HFFc6 (cell line): ENCODE data around the gene CCDC174. TPM values are rescaled to one million over a fixed set of nuclear protein-coding genes. Genes with fewer than 3 reads are reported as not detected.

Experiments
- DNase-seq: peaks from one replicate; pipeline ENCODE4 v3.0.0-alpha.2; 2018
- H3K27ac Mint-ChIP-seq: 2 replicates; pipeline ENCODE4 v1.8.0; 2020; ENCODE audit warnings: mild to moderate bottlenecking, mixed read lengths
- H3K27me3 Mint-ChIP-seq: 2 replicates; pipeline ENCODE4 v1.8.0; 2021; ENCODE audit warnings: mild to moderate bottlenecking, moderate library complexity, mixed read lengths; ENCODE audit not compliant: insufficient read depth
- H3K36me3 Mint-ChIP-seq: 2 replicates; pipeline ENCODE4 v1.8.0; 2021; ENCODE audit warnings: low read depth, mixed read lengths
- H3K4me1 Mint-ChIP-seq: 2 replicates; pipeline ENCODE4 v1.8.0; 2020; ENCODE audit warnings: low read depth, mixed read lengths
- H3K4me3 Mint-ChIP-seq: 2 replicates; pipeline ENCODE4 v1.8.0; 2020; ENCODE audit warnings: mild to moderate bottlenecking, moderate library complexity, mixed read lengths
- H3K9me3 Mint-ChIP-seq: 2 replicates; pipeline ENCODE4 v1.8.0; 2020; ENCODE audit warnings: mild to moderate bottlenecking, mixed read lengths
- total RNA-seq, 6 experiments: library from RNA; stranded (reverse); fragmentation: NEBNext Ultra II Directional; extraction: Animal tissue kit (Norgen Biotek cat#: 25700); gene quantifications; 2 replicates in 1 of 6; 3 replicates in 5 of 6; pipeline ENCODE4 v1.2.3, GENCODE V29; 2021
- TF ChIP-seq, protein P1 (sequence below): fragments of 200-600 bp; sonication (generic); IDR thresholded peaks from 2 replicates; pipeline ENCODE4 v1.5.0; 2021; ENCODE audit warnings: antibody characterized with exemption, mild to moderate bottlenecking

CCDC174 gene
- total RNA-seq, 6 experiments from 2014 or later: 8.7 to 13.4 (median 10.5) TPM

DNA sequence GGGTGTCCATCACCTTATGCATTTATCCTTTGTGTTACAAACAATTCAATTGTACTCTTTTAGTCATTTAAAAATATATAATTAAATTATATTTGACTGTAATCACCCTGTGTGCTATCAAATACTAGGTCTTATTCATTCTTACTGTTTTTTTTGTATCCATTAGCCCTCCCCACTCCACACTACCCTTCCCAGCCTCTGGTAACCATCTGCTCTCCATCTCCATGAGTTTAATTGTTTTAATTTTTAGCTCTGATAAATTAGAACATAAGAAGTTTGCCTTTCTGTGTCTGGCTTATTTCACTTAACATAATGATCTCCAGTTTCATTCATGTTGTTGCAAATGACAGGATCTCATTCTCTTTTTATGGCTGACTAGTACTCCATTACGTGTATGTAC lies 40.2 kb downstream of the CCDC174 start:
- H3K36me3 Mint-ChIP-seq: no peaks in the 10 kb centered on the region
- H3K4me3 Mint-ChIP-seq: no peak overlapping the region
- H3K27ac Mint-ChIP-seq: no peak overlapping the region
- no peaks in the 10 kb centered on the region for H3K9me3 Mint-ChIP-seq
- DNase-seq: no peak
- peaks cover 21% of the 10 kb centered on the region for H3K27me3 Mint-ChIP-seq
- TF ChIP-seq, protein P1, sequence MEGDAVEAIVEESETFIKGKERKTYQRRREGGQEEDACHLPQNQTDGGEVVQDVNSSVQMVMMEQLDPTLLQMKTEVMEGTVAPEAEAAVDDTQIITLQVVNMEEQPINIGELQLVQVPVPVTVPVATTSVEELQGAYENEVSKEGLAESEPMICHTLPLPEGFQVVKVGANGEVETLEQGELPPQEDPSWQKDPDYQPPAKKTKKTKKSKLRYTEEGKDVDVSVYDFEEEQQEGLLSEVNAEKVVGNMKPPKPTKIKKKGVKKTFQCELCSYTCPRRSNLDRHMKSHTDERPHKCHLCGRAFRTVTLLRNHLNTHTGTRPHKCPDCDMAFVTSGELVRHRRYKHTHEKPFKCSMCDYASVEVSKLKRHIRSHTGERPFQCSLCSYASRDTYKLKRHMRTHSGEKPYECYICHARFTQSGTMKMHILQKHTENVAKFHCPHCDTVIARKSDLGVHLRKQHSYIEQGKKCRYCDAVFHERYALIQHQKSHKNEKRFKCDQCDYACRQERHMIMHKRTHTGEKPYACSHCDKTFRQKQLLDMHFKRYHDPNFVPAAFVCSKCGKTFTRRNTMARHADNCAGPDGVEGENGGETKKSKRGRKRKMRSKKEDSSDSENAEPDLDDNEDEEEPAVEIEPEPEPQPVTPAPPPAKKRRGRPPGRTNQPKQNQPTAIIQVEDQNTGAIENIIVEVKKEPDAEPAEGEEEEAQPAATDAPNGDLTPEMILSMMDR: no peak
- H3K4me1 Mint-ChIP-seq: no peaks in the 10 kb centered on the region

DNA sequence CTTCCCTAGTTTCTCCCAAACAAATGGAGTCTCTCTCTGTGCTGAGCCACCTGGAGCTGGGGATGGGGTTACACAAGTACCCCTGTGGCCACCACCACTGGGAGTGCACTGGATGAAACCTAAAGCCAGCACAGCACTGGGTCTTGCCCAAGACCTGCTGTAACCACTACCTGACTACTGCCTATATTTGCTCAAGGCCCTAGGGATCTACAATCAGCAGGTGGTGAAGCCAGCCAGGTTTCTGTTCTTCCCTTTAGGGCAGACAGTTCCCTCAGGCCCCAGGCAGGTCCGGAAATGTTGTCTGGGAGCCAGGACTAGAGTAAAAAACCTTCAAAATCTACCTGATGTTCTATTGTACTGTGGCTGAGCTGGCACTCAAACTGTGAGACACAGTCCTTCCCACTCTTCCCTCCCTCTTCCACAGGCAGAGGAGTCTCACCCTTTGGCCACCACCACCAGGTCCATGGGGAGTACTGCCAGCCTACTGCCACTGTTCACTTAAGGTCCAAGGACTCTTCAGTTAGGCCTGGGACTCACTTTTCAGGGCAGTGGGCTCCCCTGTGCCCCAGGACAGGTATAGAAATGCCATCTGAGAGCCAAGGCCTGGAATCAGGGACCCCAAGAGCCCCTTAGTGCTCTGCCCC lies 47.2 kb downstream of the CCDC174 start:
- H3K4me3 Mint-ChIP-seq: no peak overlapping the region
- DNase-seq: no peak
- no peaks in the 10 kb centered on the region for H3K9me3 Mint-ChIP-seq
- TF ChIP-seq, protein P1: no peak
- H3K36me3 Mint-ChIP-seq: no peaks in the 10 kb centered on the region
- H3K27me3 Mint-ChIP-seq: peaks cover 8% of the 10 kb centered on the region; the same call in 1 of the 2 replicates
- H3K27ac Mint-ChIP-seq: no peak overlapping the region
- H3K4me1 Mint-ChIP-seq: no peaks in the 10 kb centered on the region

DNA sequence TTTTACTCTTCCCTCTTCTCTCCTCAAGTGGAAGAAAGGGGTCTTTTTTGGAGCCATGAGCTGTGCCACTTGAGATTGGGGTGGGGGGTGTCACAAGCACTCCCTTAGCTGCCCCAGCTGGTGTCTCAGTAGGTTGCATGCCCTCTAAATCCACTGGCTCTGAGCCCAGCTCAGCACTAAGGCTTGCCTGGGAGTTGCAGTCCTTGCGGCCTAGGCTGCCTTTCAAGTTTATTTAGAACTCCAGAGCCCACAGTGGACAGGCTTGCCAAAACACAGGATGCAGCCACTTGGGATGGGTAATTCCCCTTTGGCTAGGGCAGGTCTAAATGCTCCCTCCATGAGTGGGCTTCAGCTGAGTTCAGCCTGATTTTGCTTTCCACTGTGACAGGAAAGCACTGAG lies 48.1 kb downstream of the CCDC174 start:
- no peak overlapping the region for H3K27ac Mint-ChIP-seq
- no peaks in the 10 kb centered on the region for H3K4me1 Mint-ChIP-seq
- H3K4me3 Mint-ChIP-seq: no peak overlapping the region
- TF ChIP-seq, protein P1: no peak
- DNase-seq: no peak
- peaks cover 8% of the 10 kb centered on the region; the same call in 1 of the 2 replicates for H3K27me3 Mint-ChIP-seq
- H3K36me3 Mint-ChIP-seq: no peaks in the 10 kb centered on the region
- H3K9me3 Mint-ChIP-seq: no peaks in the 10 kb centered on the region

DNA sequence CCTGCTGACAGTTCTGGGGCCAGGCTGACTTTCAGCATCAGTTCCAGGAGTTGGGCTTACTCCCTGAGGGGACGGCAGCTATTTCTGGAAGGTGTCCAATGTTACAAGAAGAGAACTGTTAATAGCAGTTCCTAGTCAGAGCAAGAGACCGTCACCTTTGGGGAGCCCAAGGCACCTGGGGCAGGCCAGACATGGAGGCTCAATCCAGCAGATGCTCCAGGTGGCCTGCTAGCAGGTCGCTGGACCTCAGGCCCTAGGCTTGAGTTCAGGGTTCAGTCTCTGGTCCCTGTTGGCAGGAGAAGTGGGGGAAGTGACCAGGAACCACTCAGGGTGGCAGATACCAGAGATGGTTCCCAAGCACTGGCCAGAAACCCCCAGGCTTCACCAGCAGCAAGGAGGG lies 49.3 kb downstream of the CCDC174 start:
- DNase-seq: no peak
- H3K4me3 Mint-ChIP-seq: no peak overlapping the region
- H3K27ac Mint-ChIP-seq: no peak overlapping the region
- peaks cover 4% of the 10 kb centered on the region; the same call in 1 of the 2 replicates for H3K27me3 Mint-ChIP-seq
- H3K9me3 Mint-ChIP-seq: no peaks in the 10 kb centered on the region
- no peaks in the 10 kb centered on the region for H3K36me3 Mint-ChIP-seq
- H3K4me1 Mint-ChIP-seq: no peaks in the 10 kb centered on the region
- TF ChIP-seq, protein P1: no peak

DNA sequence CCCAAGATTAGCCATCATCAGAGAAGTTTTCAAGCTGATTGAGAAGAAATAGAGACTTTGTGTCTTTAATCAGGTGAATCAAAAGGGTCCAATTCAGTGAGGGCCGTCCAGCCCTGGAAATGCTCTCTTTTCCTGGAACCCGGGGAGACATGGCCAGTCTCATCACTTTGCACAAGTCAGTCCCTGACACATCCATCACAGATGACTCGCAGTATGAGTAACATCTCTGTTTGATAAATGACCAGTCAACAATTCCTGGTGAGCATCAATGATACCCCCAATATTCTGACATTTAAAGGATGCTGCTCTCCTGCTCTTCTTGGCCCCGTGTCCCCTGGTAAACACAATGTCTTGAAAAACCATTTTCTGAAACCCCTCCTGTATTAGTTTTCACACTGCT lies 50.1 kb downstream of the CCDC174 start:
- no peak overlapping the region for H3K4me3 Mint-ChIP-seq
- H3K27ac Mint-ChIP-seq: no peak overlapping the region
- H3K36me3 Mint-ChIP-seq: no peaks in the 10 kb centered on the region

More for the DNA sequence above, 50.1 kb downstream of the CCDC174 start:
- DNase-seq: no peak
- H3K4me1 Mint-ChIP-seq: no peaks in the 10 kb centered on the region
- peaks cover 4% of the 10 kb centered on the region for H3K27me3 Mint-ChIP-seq
- TF ChIP-seq, protein P1: no peak
- H3K9me3 Mint-ChIP-seq: no peaks in the 10 kb centered on the region
